Caco-2 (cell line): ENCODE results near the gene DNPH1. TPM values are rescaled to one million over a fixed set of nuclear protein-coding genes. Genes with fewer than 3 reads are reported as not detected.

ENCODE experiments used
- BruUV-seq: library from RNA; stranded (reverse); fragments of 400-500 nt; replicated peaks from 2 replicates; lab custom pipeline; 2021; lab: Mats Ljungman, UMichigan
- CTCF ChIA-PET: fragments of 300-600 bp; sonication (Branson Sonifier 250); formaldehyde crosslinking; loops from one replicate; lab custom pipeline; 2022; ENCODE audit warnings: antibody characterized with exemption; lab: Charles Lee
- POLR2A ChIA-PET: fragments of 300-600 bp; sonication (Branson Sonifier 250); formaldehyde crosslinking; loops from one replicate; lab custom pipeline; 2022; ENCODE audit warnings: antibody characterized with exemption; lab: Charles Lee
- DNase-seq, 2 experiments: peaks; one replicate each; pipeline versions ENCODE4 v3.0.0 to v3.0.0-alpha.2; 2020 to 2022
- H3K27me3 ChIP-seq: replicated peaks from 2 replicates; pipeline ENCODE4 v1.6.0; 2011; ENCODE audit warnings: low read length; ENCODE audit not compliant: control insufficient read depth, insufficient read depth
- H3K36me3 ChIP-seq: 2 replicates; pipeline ENCODE4 v1.5.1; 2011; ENCODE audit warnings: low read length; ENCODE audit not compliant: control insufficient read depth, insufficient read depth
- H3K4me1 ChIP-seq: fragments of 250-450 bp; sonication (Bioruptor Pico); 2 replicates; pipeline ENCODE4 v1.5.1; 2020; ENCODE audit warnings: mild to moderate bottlenecking
- H3K4me3 ChIP-seq: 2 replicates; pipeline ENCODE4 v1.5.1; 2011; ENCODE audit warnings: low read depth, mild to moderate bottlenecking, control low read depth, low read length
- H3K9me3 ChIP-seq: fragments of 250-450 bp; sonication (Bioruptor Pico); 2 replicates; pipeline ENCODE4 v1.5.1; 2020; ENCODE audit warnings: mild to moderate bottlenecking, moderate library complexity
- H3K27ac Mint-ChIP-seq: one replicate; pipeline ENCODE4 v1.8.0; 2022; ENCODE audit warnings: mixed read lengths; ENCODE audit not compliant: unreplicated experiment
- H3K27me3 Mint-ChIP-seq: one replicate; pipeline ENCODE4 v1.8.0; 2022; ENCODE audit warnings: mixed read lengths; ENCODE audit not compliant: insufficient read depth, unreplicated experiment
- H3K36me3 Mint-ChIP-seq: one replicate; pipeline ENCODE4 v1.8.0; 2022; ENCODE audit warnings: mild to moderate bottlenecking, mixed read lengths; ENCODE audit not compliant: insufficient read depth, unreplicated experiment
- H3K4me1 Mint-ChIP-seq: one replicate; pipeline ENCODE4 v1.8.0; 2022; ENCODE audit warnings: low read depth, mixed read lengths; ENCODE audit not compliant: unreplicated experiment
- H3K4me3 Mint-ChIP-seq: one replicate; pipeline ENCODE4 v1.8.0; 2022; ENCODE audit warnings: mild to moderate bottlenecking, moderate library complexity, mixed read lengths; ENCODE audit not compliant: unreplicated experiment
- H3K9me3 Mint-ChIP-seq: one replicate; pipeline ENCODE4 v1.8.0; 2022; ENCODE audit warnings: mixed read lengths; ENCODE audit not compliant: unreplicated experiment
- intact Hi-C: fragments of 100-400 bp; cut with micrococcal nuclease; formaldehyde crosslinking; loops from one replicate; pipeline ENCODE4 v1.10.0; 2022; ENCODE audit not compliant: unreplicated experiment
- total RNA-seq: library from RNA; stranded (reverse); gene quantifications from 2 replicates; pipeline ENCODE4 v1.2.3, GENCODE V29; 2022
- TF ChIP-seq, protein P1 (sequence below), 2 experiments: fragments of 200-600 bp in 1 of 2; IDR thresholded peaks; 1 replicate in 1 of 2; 2 replicates in 1 of 2; pipeline versions ENCODE4 v1.5.1 to v1.8.0; 2011 to 2022; ENCODE audit warnings: antibody characterized with exemption in 1 of 2, control low read depth in 1 of 2, inconsistent platforms in 1 of 2, low read depth in 1 of 2, low read length in 1 of 2, mild to moderate bottlenecking in 1 of 2, moderate library complexity in 1 of 2; ENCODE audit not compliant: insufficient read depth in 1 of 2, severe bottlenecking in 1 of 2, unreplicated experiment in 1 of 2

DNPH1 gene
- total RNA-seq, 1 experiment from 2014 or later, result 62.6 TPM

DNA sequence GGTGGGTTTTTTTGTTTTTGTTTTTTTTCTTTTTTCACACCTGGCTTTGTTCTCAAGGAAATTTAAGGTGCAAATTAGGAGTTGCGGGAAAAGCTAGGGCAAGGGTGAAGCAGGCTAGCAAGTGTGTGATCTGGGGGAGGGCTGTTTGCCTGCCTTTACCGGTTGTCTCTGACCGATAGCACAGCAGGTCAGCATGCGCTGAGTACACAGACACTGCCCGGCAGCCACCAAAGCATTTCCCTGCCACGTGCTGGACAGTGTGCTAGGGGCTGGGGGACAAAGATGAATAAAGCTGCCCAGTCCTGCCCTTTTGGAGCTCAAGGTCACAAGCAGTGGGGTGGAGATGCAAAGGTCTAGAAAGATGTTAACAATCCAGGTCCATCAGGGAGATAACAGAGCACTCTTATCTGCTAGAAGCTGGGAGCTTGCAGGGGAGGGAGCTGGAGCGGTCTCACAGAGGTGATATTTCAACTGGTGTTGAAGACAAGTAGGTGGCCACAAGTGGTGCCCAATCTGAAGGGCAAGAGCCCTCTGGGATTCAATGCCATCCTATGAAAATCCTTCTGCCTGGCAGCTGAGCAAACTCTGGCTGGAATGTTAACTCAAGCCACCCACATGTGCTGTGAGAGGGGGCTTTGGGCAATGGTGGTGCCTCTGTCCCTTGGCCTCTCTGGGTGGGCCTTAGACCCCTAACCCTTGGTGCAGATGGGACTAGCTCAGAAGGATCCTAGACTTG is 38.5 kb upstream of the DNPH1 start:
- no peaks in the 10 kb centered on the region for H3K36me3 Mint-ChIP-seq
- Histone ChIP-seq H3K4me3 (no peak overlapping the region), H3K4me1 (peaks cover 37% of the 10 kb centered on the region), H3K9me3 (no peaks in the 10 kb centered on the region), H3K36me3 (no peaks in the 10 kb centered on the region), H3K27me3 (no peaks in the 10 kb centered on the region)
- POLR2A ChIA-PET, result interaction anchor here (0.8 kb wide), 1 partner anchor 86 kb away, joined by 3 read pairs; the partner anchor contains the start of gene CUL9
- H3K4me1 Mint-ChIP-seq, result peaks cover 18% of the 10 kb centered on the region
- intact Hi-C loops, result no loop called here
- TF ChIP-seq, protein P1, sequence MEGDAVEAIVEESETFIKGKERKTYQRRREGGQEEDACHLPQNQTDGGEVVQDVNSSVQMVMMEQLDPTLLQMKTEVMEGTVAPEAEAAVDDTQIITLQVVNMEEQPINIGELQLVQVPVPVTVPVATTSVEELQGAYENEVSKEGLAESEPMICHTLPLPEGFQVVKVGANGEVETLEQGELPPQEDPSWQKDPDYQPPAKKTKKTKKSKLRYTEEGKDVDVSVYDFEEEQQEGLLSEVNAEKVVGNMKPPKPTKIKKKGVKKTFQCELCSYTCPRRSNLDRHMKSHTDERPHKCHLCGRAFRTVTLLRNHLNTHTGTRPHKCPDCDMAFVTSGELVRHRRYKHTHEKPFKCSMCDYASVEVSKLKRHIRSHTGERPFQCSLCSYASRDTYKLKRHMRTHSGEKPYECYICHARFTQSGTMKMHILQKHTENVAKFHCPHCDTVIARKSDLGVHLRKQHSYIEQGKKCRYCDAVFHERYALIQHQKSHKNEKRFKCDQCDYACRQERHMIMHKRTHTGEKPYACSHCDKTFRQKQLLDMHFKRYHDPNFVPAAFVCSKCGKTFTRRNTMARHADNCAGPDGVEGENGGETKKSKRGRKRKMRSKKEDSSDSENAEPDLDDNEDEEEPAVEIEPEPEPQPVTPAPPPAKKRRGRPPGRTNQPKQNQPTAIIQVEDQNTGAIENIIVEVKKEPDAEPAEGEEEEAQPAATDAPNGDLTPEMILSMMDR (IDR thresholded peaks at IDR 0.05; ENCODE audit: insufficient read depth in 1 of 2, low read depth in 1 of 2, low read length in 1 of 2, severe bottlenecking in 1 of 2, unreplicated experiment in 1 of 2), result no peak
- H3K9me3 Mint-ChIP-seq, result no peaks in the 10 kb centered on the region
- DNase-seq, result peak; percentile 47 to 80
- no peak overlapping the region for H3K4me3 Mint-ChIP-seq
- CTCF ChIA-PET, result interaction anchor here (0.5 to 1.1 kb wide), 7 partner anchors 13 to 316 kb away, joined by 3 to 5 read pairs (median 3); no protein-coding TSS in a partner anchor
- no TSS peak for BruUV-seq
- no peak overlapping the region for H3K27ac Mint-ChIP-seq
- H3K27me3 Mint-ChIP-seq, result no peaks in the 10 kb centered on the region

DNA sequence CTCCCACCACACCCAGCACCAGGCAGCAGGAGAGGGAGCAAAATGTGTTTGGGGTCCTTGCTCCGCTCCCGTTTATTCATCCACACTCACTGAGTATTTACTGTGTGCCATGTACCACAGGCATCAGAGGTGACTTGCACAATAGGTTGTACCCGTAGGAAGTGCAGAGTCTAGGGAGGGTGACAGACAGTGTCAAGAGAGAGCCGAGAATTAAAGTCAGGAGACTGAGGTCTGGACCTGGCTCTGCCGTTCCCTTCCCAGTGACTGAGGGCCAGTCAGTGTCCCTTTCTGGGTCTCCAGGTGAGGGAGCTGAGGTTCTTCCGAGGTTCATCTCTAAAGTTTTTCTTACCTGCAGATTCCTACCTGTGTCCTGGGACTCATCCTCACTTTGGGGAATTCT is 36.3 kb upstream of the DNPH1 start:
- Histone ChIP-seq H3K9me3 (no peaks in the 10 kb centered on the region), H3K36me3 (no peaks in the 10 kb centered on the region), H3K4me1 (peaks cover 43% of the 10 kb centered on the region), H3K4me3 (no peak overlapping the region), H3K27me3 (no peaks in the 10 kb centered on the region)
- BruUV-seq, result no TSS peak
- intact Hi-C loops, result no loop called here
- TF ChIP-seq, protein P1 (IDR thresholded peaks at IDR 0.05; ENCODE audit: insufficient read depth in 1 of 2, low read depth in 1 of 2, low read length in 1 of 2, severe bottlenecking in 1 of 2, unreplicated experiment in 1 of 2), result no peak
- Mint-ChIP-seq H3K36me3 (no peaks in the 10 kb centered on the region), H3K27ac (no peak overlapping the region), H3K4me3 (no peak overlapping the region), H3K27me3 (no peaks in the 10 kb centered on the region), H3K9me3 (no peaks in the 10 kb centered on the region), H3K4me1 (peaks cover 29% of the 10 kb centered on the region)
- POLR2A ChIA-PET, result interaction anchor here (0.6 kb wide), 1 partner anchor 212 kb away, joined by 4 read pairs; the partner anchor contains the start of gene TJAP1
- CTCF ChIA-PET, result no interaction called here
- DNase-seq, result no peak

DNA sequence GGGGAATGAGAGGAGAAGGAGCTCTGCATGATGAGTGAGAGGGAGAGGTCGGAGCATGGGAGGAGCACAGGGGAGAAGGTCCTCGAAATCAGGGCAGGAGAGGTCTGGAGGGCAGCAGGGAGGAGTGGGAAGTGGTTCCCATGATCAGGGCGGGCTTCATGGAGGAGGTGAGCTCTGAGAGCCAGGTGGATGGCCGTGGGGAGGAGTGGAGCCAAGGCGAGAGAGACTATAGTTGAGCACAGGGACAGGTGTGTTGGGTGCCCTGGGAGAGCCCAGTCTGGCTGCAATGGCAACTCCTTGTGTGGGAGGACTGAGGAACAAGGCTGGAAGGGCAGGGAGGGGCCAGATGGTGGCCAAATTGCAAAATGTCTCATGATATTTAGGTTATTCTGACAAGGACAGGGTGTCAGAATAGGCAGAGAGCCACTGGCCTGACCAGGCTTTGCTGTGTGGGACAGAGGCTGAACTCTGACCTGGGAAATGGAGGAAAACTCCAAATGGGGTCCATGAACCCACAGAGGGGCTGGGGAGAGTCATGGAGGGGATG is 35.4 kb upstream of the DNPH1 start:
- peaks cover 21% of the 10 kb centered on the region for H3K4me1 Mint-ChIP-seq
- peaks cover 36% of the 10 kb centered on the region for H3K4me1 ChIP-seq
- no peaks in the 10 kb centered on the region for H3K9me3 Mint-ChIP-seq
- CTCF ChIA-PET, result interaction anchor here (1.0 kb wide), 1 partner anchor 15 kb away, joined by 3 read pairs; no protein-coding TSS in a partner anchor
- H3K27me3 ChIP-seq, result no peaks in the 10 kb centered on the region
- POLR2A ChIA-PET, result no interaction called here
- H3K36me3 ChIP-seq, result no peaks in the 10 kb centered on the region
- no peak overlapping the region for H3K4me3 ChIP-seq
- intact Hi-C loops, result no loop called here
- DNase-seq, result no peak
- H3K27me3 Mint-ChIP-seq, result no peaks in the 10 kb centered on the region
- no peaks in the 10 kb centered on the region for H3K9me3 ChIP-seq
- no peaks in the 10 kb centered on the region for H3K36me3 Mint-ChIP-seq
- no peak overlapping the region for H3K4me3 Mint-ChIP-seq
- BruUV-seq, result no TSS peak
- no peak overlapping the region for H3K27ac Mint-ChIP-seq
- TF ChIP-seq, protein P1 (IDR thresholded peaks at IDR 0.05; ENCODE audit: insufficient read depth in 1 of 2, low read depth in 1 of 2, low read length in 1 of 2, severe bottlenecking in 1 of 2, unreplicated experiment in 1 of 2), result no peak
